Measurements from ENCODE around the gene PSMG3. TPM values are rescaled to one million over a fixed set of nuclear protein-coding genes. Genes with fewer than 3 reads are reported as not detected.
A peak's percentile ranks its signal among the peaks of the same experiment; 100 is the strongest.

Gene PSMG3
- total RNA-seq, 4 donors from 2014 or later, result 33.0 to 67.5 (median 47.7) TPM

DNA sequence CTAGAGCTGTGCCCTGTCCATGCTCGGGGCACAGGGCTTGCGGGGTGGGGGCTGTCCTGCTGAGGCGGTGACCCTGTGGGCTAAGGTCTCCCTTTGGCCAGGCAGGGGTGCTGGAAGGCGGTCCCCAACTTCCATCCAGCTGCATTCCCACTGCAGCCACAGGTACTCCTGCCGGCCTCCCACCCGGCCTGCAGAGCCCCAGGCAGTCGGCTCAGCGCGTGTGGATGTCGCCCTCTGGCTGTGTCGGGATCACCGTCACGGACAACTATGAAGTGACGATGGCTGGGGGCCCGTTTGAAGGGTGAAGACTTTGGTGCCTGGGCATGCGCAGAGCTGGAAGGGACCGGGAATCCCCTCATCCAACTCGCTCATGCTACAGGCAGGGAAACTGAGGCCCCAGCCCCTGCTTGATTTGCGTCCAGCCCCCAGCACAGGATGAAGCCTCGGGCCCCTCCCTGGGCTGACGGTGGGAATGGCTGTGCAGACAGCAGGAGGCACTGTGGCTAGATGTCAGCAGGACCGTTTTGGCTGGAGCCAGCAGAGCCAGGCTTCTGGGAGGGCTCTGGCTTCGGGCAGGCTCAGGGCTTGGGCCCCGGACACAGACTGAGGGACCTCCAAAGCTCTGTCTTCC lies 11.5 kb downstream of the PSMG3 start:
- no peaks in the 10 kb centered on the region for H3K9me3 ChIP-seq
- DNase-seq, result no peak
- H3K4me1 ChIP-seq, result peaks cover 0 to 33% (median 0%) of the 10 kb centered on the region in 4 donors
- H3K4me3 ChIP-seq, result no peak overlapping the region
- H3K36me3 ChIP-seq, result no peaks in the 10 kb centered on the region
- H3K27me3 ChIP-seq, result no peaks in the 10 kb centered on the region
- H3K27ac ChIP-seq, result no peak overlapping the region
- TF ChIP-seq POLR2A (IDR thresholded peaks at IDR 0.05), result no peak
- TF ChIP-seq, protein P1, sequence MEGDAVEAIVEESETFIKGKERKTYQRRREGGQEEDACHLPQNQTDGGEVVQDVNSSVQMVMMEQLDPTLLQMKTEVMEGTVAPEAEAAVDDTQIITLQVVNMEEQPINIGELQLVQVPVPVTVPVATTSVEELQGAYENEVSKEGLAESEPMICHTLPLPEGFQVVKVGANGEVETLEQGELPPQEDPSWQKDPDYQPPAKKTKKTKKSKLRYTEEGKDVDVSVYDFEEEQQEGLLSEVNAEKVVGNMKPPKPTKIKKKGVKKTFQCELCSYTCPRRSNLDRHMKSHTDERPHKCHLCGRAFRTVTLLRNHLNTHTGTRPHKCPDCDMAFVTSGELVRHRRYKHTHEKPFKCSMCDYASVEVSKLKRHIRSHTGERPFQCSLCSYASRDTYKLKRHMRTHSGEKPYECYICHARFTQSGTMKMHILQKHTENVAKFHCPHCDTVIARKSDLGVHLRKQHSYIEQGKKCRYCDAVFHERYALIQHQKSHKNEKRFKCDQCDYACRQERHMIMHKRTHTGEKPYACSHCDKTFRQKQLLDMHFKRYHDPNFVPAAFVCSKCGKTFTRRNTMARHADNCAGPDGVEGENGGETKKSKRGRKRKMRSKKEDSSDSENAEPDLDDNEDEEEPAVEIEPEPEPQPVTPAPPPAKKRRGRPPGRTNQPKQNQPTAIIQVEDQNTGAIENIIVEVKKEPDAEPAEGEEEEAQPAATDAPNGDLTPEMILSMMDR (IDR thresholded peaks at IDR 0.05), result peak in 2 of 6 experiments; percentile 10 to 38

DNA sequence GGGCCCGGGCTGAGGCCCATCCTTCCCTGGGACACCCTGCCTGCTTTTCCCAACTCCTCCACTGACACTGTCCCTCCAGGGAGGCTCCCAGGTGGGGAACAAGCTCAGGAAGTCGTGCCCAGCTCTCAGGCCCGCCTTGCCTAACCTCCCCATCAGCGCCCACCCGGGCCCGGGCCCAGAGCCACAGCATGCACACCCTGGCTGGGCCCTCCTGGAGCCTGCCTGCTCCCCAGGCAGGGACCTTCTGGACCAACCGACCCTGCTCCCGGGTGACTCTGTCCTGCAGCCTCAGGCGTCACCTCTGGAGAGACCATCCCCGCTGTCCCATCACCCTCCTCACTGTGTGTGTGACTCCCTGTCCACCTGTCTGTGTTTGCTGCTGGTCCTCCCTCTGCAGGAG lies 12.1 kb downstream of the PSMG3 start:
- no peaks in the 10 kb centered on the region for H3K36me3 ChIP-seq
- H3K27me3 ChIP-seq, result no peaks in the 10 kb centered on the region
- H3K4me3 ChIP-seq, result no peak overlapping the region
- peaks cover 0 to 33% (median 0%) of the 10 kb centered on the region in 4 donors for H3K4me1 ChIP-seq
- DNase-seq, result no peak
- H3K27ac ChIP-seq, result no peak overlapping the region
- TF ChIP-seq, protein P1 (IDR thresholded peaks at IDR 0.05), result no peak
- no peak for TF ChIP-seq POLR2A (IDR thresholded peaks at IDR 0.05)
- no peaks in the 10 kb centered on the region for H3K9me3 ChIP-seq

DNA sequence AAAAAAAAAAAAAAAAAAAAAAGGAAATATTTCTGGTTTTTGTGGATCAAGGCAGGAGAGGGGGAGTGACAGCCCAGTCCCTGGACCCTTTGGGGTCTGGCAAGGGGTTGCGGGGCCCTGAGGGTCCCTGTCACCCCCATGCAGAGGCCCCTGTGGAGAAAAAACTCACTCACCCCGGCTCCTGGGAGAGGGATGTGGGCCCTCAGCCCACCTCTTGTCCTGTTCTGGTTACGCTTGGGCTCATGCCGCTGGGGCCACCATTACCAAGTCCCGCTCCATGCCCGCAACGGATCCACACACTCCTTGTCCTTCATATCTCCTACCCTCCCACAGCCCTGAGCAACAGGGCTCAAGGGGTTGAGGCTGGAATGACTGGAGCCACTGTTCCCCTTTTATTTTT lies 12.8 kb downstream of the PSMG3 start:
- DNase-seq, result no peak
- peak overlapping the region in 1 of 4 donors; percentile 97 for H3K27ac ChIP-seq
- no peak for TF ChIP-seq POLR2A (IDR thresholded peaks at IDR 0.05)
- TF ChIP-seq, protein P1 (IDR thresholded peaks at IDR 0.05), result no peak
- H3K4me1 ChIP-seq, result peaks cover 0 to 33% (median 0%) of the 10 kb centered on the region in 4 donors
- no peaks in the 10 kb centered on the region for H3K27me3 ChIP-seq
- no peak overlapping the region for H3K4me3 ChIP-seq
- no peaks in the 10 kb centered on the region for H3K9me3 ChIP-seq
- H3K36me3 ChIP-seq, result no peaks in the 10 kb centered on the region

DNA sequence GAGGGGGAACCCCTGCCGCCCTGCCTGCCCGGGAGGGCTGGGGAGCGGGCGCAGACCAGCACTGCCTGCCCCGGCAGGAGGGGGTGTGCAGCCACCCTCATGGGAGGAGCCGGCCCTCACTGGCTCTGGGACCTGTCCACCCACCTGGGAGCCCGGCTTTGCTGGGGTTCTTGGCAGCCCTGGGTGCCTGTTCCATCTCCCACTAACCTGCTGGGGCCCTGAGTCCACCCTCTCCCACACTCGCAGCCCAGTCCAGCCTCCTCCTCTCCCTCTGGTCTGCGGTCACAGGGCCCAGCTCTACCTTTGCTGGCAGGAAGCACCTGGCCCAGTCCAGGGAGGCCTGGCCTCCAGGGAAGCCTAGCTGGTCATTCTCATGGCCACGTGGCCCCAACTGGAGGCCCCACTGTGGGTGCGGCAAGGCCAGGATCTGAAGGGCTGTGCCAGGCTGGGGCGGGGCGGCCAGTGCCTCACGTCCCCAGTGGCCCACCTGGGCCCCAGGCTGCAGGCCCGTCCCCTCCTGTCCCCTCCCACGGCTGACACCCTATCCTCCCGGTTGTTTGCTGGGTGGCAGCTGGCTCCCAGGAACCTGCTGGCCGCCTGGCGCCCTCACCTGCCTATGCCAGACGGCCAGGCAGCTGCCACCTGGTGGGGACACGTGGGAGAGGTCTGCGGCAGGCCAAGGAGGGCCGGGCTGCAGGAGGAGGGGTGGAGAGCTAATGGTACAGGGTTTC lies 13.9 kb downstream of the PSMG3 start, which contains the start of gene TMEM184A:
Gene TMEM184A, minus strand, starts transcription at position 393 of the 731 bp plus-strand sequence. CDS start 721 bp downstream, outside the sequence.
- no peaks in the 10 kb centered on the region for H3K36me3 ChIP-seq
- H3K4me3 ChIP-seq, result peak within 1 kb of the TSS in 3 of 4 donors; percentile 32 to 56 (median 55)
- no peaks in the 10 kb centered on the region for H3K9me3 ChIP-seq
- peak within 1 kb of the TSS in 3 of 4 donors; percentile 89 to 99 (median 97) for H3K27ac ChIP-seq
- peaks cover 0 to 33% (median 0%) of the 10 kb centered on the region in 4 donors for H3K4me1 ChIP-seq
- peak; percentile 54 to 96 (median 93) for DNase-seq
- TF ChIP-seq, protein P1 (IDR thresholded peaks at IDR 0.05), result peak in 5 of 6 experiments; percentile 32 to 94 (median 90)
- peak; percentile 74 for TF ChIP-seq POLR2A (IDR thresholded peaks at IDR 0.05)
- H3K27me3 ChIP-seq, result no peaks in the 10 kb centered on the region

DNA sequence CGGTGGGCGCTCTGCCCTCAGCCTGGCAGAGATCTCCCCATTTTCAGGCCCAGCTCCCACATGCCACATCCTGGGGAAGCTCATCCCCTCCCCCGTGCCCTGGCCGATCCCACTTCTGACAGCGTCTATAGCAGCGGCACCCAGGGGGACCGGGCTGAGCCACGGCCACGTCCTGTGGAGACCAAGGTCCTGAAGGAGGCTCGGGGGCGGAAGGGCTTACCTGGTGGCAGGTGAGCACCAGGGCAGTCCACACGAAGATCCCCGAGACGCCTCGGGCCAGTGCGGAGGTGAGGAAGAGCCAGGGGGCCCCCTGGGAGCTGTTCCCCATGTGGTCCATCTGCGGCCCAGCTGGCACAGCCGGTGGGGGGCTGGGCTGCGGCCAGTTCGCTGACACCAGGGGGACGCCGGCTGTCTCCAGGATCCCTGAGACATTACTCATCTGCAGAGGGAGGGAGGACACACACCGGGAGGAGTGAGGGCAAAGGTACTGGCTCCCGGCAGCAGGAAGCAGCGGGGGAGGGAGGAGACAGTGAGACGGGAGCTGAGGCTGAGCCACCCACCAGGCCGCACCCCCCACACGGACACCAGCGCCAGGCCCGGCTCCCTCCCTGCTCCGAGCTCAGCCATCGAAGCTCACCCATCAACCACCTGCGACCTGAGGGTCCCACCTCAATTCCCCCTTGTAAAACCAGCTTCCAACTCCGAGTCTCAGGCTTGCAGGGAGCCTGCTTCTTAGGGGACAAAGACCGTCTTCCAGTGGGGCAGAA lies 14.6 kb downstream of the PSMG3 start:
- TF ChIP-seq POLR2A (IDR thresholded peaks at IDR 0.05), result peak; percentile 44 to 77
- TF ChIP-seq, protein P1 (IDR thresholded peaks at IDR 0.05), result peak in 2 of 6 experiments; percentile 25 to 33
- Histone ChIP-seq H3K9me3 (no peaks in the 10 kb centered on the region), H3K4me1 (peaks cover 0 to 27% (median 0%) of the 10 kb centered on the region in 4 donors), H3K27me3 (no peaks in the 10 kb centered on the region), H3K36me3 (peaks cover 0 to 7% (median 0%) of the 10 kb centered on the region in 3 donors), H3K27ac (peak overlapping the region in 3 of 4 donors; percentile 89 to 99 (median 97)), H3K4me3 (peak overlapping the region in 3 of 4 donors; percentile 32 to 56 (median 55))
- DNase-seq, result peak in 2 of 3 donors; percentile 91

Measured in Peyer's patch (tissue), 4 donors.